NCI-H345 treated with DMSO at 0.1 percent for 48 hours (cell line): ENCODE data around the gene EHBP1L1.

Source experiments
- DNase-seq: peaks from one replicate; lab custom pipeline; 2025; ENCODE audit not compliant: unreplicated experiment; lab: John Stamatoyannopoulos, UW

EHBP1L1 gene

DNA sequence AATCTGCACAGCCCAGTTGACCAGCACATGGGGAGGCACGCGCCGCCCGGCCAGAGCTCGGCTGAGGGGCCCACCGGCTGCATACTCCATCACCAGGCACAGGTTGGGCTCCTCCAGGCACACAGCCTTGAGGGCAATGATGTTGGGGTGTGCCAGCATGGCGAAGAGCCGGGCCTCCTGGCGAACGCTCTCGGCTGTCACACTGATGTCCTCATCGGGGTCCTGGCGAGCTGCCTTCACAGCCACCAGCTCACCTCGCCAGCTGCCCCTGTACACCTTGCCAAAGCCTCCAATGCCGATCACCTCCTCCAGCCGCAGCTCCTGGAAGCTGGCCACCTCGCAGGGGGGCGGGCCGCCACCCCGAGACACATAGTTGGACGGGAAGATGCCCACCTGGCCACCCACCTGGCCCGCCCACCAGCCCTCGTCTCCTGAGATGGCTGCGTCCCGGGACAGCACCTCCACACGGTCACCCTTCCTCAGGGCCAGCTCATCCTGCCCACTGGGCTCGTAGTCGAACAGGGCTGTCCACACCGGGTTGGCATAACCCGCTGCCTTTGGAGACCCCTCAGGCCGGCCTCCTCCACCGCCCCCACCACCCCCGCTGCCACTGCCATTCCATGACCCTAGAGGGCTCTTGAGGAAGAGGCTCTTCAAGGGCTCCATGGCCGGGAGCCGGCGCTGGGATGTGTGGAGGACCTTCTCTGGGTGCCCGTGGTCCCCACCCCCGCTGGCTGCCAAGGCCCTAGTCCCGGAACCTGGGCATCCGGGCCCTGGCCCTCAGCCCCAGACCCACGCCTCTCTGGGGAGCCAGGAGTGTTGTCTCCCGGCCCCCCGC lies 37.5 kb downstream of the EHBP1L1 start:
- no peak for DNase-seq

DNA sequence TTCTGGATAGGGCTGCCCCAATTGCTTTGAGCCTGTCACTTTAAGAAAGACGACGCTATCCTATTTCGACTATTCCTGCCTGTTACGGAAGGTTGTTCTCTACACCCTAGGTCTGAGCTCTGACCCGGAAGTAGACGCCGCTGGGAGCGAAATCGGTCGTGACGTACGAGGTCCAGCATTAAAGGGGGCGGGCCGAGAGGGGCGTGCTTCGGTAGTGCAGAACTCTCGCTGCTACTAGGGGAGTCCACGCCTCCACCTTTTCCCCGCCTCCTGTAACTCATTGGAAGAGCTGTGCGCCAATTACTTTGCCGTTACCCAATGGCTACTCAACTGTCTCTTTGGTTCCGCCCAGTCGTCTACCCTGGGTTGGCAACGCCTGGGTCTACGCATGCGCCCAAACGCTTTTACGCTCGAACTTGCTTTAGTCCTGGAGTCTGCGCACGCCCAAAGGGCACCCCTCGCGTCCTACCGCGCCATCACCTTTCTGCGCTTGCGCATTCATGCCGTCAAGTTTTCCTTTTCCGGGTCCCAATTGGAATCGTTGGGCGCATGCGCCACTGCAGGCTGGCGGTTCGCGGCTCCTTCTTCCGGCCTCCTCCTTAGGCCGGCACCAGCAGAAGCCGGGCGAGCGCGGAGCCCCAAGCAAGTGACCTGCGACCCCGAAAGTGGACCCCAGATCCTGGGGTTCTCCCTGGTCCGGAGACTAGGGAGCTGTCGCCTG lies 39.5 kb downstream of the EHBP1L1 start, which contains the start of gene PCNX3:
PCNX3 (plus strand) TSS at position 548 of the 721 bp plus-strand sequence. CDS start 536 bp downstream, outside the sequence.
- DNase-seq, result peak; percentile 100

DNA sequence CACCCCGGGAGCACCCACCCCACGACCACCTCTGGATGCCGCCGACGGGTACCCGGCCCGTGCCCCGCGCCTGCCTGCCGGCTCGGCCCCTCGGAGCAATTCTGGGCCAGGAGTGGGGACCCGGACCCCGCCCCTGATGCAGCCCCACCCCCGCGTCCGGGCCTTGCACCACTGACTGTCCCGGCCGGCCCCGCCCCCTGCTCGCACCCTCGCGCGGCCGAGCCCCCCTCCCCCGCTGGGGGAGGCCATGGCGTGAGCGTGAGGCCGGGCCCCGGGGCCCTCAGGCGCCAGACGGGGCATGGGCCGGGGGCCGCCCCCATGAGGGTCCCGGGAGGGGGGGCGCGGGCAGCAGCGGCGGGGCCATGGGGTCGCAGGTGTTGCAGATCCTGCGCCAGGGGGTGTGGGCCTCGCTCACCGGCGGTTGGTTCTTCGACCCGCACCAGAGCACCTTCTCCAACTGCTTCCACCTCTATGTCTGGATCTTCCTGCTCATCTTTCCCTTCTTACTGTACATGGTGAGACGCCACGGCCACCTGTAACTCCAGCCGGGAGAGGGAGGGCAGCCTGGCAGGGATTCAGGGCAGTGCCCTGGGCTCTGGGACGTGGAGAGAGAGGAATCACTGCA lies 40.2 kb downstream of the EHBP1L1 start:
- DNase-seq, result no peak

DNA sequence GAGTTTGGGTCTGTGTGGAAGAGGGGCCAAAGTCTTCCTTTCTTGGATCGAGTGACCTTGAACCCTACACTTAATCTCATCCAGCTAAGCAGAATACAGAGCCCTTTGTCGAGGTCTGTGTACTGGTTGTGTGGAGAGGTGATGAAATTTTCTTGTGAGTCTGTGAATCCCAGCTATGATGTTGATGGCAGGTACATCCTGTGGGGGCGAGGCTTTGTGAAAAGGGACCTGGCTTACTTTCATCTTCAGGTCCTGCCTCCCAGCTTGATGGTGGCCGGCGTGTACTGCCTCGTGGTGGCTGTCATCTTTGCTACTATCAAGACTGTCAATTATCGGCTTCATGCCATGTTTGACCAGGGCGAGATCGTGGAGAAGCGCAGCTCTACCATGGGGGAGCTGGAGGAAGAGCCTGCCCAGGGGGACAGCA lies 40.7 kb downstream of the EHBP1L1 start:
- no peak for DNase-seq

DNA sequence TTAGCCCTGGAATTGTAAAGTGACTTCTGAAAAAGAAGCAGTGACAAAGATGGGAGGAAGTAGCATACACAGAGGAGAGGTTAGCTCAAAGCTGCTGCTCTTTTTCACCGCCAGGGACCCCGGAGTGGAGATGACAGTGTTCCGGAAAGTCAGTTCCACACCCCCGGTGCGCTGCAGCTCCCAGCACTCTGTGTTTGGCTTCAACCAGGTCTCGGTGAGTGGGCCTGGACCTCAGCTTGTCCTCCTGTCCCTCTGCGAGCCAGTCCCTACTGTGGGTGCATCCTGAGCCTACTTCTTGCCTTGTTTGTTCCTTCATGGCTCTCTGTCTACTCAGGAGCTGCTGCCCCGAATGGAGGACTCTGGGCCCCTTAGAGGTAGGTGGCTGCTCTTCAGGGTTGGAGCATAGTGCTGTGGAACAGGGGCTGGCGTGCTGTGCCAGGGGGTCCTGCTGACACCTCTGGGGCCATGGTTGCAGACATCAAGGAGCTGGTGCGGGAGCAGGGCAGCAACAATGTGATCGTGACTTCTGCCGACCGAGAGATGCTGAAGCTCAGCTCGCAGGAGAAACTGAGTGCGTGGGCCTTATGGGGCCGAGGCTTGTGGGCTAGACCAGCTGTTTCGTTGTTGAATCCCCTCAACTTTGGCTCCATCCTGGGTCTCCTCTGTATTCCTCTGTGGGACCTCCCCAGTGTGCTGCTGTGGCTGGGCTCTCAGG lies 41.4 kb downstream of the EHBP1L1 start:
- DNase-seq, result no peak

DNA sequence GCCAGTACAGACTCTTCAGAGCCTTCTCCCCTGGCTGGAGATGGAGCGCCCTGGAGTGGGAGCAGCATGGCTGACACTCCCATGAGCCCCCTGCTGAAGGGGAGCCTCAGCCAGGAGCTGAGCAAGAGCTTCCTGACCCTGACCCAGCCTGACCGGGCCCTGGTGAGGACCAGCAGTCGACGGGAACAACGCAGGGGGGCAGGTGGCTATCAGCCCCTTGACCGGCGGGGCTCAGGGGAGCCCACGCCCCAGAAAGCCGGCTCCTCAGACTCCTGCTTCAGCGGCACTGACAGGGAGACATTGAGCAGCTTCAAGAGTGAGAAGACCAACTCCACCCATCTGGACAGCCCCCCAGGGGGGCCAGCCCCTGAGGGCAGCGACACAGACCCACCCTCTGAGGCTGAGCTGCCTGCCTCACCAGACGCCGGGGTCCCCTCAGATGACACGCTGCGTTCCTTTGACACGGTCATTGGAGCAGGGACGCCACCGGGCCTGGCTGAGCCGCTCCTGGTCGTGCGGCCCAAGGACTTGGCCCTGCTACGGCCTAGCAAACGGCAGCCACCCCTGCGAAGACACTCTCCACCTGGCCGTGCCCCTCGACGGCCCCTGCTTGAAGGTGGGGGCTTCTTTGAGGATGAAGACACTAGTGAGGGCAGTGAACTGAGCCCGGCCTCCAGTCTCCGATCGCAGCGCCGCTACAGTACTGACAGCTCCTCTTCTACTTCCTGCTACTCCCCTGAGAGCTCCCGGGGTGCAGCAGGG lies 42.3 kb downstream of the EHBP1L1 start:
- no peak for DNase-seq

DNA sequence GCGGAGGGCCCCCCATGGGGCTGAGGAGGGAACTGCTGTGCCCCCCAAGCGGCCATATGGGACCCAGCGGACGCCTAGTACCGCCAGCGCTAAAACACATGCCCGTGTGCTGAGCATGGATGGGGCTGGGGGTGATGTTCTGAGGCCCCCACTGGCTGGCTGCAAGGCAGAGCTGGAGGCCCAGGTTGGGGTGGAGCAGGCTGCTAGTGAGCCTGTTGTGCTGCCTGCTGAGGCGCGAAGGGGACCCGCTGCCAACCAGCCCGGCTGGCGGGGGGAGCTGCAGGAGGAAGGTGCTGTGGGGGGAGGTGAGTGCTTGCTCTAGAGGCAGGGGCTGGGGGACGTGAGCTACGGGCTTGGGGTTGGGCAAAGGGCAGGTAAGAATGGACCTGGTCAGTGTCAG lies 42.9 kb downstream of the EHBP1L1 start:
- no peak for DNase-seq

DNA sequence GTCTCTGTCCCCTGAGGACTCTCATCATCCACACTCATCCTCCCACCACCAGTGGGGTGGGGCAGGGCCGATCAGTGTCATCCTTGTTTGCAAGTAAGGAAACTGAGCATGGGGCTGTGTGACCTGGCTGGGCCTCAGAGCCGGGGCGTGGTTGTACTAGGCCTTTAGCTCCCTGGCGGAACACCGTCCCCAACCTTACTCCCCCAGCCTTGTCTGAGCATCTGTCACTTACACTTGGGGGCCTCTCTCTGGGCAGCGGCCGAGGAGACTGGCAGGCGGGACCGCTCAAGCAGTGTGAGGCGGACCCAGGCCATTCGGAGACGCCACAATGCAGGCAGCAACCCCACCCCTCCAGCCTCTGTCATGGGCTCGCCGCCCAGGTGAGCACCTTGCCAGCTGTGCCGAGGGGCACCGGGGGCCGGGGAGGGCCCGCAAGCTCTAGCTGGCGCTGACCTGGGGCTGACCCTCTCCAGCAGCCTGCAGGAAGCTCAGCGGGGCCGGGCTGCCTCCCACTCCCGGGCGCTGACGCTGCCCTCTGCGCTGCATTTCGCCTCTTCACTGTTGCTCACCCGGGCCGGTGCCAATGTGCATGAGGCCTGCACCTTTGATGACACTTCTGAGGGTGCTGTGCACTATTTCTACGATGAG lies 43.6 kb downstream of the EHBP1L1 start:
- no peak for DNase-seq

DNA sequence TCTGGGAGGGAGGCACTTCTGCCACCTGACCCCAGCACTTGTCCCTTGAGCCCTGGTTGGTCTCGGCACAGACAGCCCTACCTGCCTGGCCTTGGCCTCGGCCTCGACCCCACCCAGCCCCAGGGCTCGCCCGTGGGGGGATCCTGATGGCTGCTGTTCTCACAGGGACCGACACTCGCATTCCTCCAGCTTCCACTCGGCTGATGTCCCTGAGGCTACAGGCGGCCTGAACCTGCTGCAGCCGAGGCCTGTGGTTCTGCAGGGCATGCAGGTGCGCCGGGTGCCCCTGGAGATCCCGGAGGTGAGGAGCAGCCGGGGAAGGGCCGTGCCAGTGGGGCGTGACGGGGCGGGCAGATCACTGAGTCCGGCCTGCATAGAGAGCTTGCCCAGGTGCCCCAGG lies 44.8 kb downstream of the EHBP1L1 start:
- DNase-seq, result no peak

DNA sequence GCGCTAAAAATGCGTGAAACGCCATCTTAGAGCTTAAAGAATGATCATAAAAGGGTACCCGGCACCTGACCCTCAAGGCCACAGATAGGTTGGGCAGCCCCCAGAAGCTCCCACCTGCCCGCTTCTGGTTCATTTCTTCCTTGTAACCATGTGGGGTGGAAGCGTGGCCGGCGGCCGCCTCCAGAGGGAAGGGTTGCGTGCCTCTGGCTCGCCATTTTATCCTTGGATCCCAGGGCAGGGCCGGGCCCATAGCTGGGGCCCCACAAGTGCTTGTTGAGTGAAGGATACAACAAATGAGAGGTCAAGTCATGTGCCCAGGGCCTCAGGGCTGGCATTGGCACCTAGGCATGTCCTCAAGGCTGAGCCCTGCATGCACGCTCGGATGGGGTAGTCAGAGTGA lies 45.6 kb downstream of the EHBP1L1 start:
- DNase-seq, result no peak

DNA sequence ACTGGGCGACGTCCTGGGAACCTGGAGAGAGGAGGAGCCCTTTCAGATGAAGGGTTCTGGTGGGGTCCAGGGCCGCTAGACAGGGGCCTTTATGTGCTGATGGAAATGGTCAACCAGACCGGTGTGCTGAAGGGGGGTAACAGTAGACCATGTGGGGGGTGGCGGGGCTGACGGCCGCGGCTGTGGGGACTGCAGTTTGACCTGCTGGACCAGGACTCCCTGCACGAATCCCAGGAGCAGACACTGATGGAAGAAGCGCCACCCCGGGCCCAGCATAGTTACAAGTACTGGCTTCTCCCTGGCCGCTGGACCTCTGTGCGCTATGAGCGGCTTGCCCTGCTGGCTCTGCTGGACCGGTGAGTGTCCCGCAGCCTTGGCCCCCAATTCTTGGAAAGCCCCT lies 46.2 kb downstream of the EHBP1L1 start:
- DNase-seq, result no peak

DNA sequence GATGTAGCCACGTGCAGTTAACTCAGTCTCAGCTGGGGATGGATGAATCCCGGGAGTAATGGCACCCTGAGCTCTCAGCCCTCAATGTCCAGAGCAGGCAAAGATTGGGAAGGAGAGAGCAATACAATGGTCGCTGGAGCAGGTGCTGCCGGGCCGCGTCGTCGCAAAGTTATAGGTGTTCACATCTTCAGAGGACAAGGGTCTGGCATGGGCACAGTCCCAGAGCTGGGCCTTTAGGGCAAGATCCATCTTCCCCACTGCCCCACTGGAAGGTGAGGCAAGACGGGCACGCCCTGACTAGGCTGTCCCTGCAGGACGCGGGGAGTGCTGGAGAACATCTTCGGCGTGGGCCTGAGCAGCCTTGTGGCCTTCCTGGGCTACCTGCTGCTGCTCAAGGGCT lies 47.3 kb downstream of the EHBP1L1 start:
- no peak for DNase-seq

DNA sequence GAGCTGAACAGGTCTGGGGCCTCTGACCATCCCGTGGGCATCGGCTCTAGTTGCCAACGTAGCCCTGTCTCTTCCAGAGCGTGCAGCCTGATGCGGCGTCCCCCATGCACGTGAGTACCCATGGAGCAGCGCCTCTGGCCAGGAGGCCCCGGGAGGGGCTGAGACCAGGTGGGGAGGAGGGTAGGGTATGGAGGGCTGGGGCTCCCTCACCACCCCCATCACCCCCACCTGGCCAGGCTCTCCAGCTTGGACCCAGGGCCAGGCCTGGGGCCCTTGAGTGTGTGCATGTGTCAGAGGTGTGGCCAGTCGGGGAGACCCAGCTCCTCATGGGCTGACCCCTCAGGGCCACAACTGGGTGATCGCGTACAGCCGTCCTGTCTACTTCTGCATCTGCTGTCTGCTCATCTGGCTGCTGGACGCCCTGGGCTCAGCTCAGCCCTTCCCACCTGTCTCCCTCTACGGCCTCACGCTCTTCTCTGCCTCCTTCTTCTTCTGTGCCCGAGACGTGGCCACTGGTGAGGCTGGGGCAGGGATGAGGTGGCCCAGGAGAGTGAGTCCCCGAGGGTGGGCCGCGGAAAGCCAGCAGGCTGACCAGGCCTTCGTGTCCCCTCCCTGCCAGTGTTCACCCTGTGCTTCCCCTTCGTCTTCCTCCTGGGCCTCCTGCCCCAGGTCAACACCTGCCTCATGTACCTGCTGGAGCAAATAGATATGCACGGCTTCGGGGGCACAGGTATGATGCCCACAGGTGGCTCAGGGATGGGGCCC lies 48.2 kb downstream of the EHBP1L1 start:
- no peak for DNase-seq

DNA sequence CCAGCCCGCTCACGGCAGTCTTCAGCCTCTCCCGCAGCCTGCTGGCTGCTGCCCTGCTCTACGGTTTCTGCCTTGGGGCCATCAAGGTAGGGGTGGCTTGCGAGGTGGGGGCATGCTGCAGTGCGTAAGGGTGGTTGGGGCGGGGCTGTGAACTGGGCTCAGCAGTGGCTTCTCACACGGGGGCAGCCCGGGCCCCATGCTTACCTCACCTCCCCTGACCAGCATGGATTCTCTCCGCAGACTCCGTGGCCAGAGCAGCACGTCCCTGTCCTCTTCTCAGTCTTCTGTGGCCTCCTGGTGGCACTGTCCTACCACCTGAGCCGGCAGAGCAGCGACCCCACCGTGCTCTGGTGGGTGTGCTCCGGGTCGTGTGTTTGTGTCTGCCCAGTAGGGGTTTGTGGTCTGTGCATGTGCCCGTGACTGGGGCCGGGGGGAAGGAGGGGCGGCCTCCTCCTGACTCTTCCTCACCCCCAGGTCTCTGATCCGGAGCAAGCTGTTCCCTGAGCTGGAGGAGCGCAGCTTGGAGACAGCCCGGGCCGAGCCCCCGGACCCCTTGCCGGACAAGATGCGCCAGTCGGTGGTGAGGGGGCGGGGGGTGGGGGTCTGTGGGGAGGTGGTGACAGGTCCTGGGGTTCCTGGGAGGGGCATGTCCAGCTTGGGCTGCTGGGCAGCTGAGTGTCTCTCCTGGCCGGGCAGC lies 49.2 kb downstream of the EHBP1L1 start:
- DNase-seq, result no peak

DNA sequence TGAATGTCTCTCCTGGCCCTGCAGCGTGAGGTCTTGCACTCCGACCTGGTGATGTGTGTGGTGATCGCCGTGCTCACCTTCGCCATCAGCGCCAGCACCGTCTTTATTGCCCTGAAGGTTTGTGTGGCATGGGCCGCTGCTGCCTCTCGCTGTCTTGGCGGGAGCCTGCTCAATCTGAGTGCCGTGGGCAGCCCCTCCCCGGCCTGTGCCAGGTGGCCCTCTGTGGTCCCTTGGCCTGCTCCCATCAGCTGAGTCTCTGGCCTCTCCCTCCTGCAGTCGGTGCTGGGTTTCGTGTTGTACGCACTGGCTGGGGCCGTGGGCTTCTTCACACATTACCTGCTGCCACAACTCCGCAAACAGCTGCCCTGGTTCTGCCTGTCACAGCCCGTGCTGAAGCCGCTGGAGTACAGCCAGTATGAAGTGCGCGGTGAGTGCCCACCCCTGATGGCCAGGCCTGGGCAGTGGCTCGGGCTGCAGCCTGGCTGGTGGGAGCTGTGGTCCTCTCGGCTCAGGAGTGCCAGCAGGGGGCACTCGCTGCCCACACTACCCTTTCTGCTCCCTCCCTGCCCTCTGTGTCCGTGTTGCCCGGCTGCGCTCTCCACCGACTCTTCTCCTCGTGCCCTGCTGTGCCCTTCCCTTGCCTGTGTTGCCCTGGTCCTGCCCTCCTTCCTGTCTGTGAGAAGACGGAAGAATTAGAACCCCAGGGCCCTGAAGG lies 49.9 kb downstream of the EHBP1L1 start:
- no peak for DNase-seq

DNA sequence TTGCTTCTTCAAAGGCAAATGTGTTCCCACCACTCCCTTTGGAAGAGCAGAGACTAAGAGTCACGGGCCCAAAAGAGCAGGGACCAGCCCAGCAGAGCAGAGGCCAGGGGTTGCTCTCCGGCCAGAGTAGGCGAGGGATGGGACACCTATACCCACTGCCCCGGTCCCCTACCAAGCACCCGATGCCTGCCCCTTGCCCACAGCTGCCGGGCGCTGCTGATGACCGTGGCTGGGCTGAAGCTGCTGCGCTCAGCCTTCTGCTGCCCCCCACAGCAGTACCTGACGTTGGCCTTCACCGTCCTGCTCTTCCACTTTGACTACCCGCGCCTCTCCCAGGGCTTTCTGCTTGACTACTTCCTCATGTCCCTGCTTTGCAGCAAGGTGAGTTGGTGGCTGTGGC lies 51.3 kb downstream of the EHBP1L1 start:
- no peak for DNase-seq

DNA sequence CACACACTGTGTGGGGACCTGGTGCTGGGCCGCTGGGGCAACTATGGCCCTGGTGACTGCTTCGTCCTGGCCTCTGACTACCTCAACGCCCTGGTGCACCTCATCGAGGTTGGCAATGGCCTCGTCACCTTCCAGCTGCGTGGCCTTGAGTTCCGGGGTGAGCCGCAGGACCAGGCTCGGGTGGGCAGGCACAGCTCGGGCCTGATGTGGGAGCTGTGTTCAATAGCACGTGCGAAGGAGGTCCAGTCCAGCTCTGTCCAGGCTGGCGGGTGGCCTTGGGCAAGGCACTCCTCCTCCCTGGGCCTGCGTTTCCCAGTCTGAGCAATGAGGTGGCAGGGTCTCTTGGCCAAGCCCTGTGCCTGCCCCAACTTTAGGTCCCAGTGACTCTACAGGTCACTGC lies 53.7 kb downstream of the EHBP1L1 start:
- DNase-seq, result no peak

DNA sequence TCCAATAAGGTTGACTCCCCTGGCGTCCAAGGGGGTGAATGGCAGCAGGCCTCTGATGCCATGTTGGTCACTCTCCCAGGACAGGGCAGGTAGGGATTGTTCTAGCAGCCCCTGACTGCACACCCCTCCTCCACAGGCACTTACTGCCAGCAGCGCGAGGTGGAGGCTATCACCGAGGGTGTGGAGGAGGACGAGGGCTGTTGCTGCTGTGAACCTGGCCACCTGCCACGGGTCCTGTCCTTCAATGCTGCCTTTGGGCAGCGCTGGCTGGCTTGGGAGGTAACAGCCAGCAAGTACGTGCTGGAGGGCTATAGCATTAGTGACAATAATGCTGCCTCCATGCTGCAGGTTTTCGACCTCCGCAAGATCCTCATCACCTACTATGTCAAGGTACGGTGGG lies 54.4 kb downstream of the EHBP1L1 start:
- no peak for DNase-seq
